ENCODE results near the gene FXYD2. TPM values are rescaled to one million over a fixed set of nuclear protein-coding genes. Genes with fewer than 3 reads are reported as not detected.

FXYD2 gene
- total and polyA plus RNA-seq, 2 of the 4 experiments (the other 2 are of a cell fraction) = 0.09 TPM; not detected in 1

DNA sequence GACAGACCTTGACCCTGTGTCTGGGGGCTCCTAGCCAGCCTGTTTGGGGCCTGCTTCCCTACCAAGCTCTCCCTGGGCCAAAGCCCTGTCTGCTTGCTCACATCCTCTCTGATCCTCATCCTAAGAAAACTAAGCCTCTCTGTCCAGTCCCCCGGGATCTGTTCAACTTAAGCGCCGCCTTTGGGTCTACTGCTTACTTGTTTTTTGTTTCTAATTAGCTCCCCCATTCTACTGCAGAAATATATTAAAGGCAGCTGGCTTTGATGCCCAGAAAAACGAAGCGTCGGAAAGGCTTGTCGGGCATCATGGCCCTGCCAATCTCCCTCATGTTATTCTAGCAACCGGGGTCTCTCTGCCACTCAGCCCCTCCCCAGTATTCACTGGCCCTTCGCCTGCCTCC, 31.0 kb downstream of the FXYD2 start:
- no peak for TF ChIP-seq FOS (IDR thresholded peaks at IDR 0.05; ENCODE audit: low read depth, low read length)
- no peak for TF ChIP-seq CHD1 (IDR thresholded peaks at IDR 0.05; ENCODE audit: low read depth, low read length)
- TF ChIP-seq, protein P1, sequence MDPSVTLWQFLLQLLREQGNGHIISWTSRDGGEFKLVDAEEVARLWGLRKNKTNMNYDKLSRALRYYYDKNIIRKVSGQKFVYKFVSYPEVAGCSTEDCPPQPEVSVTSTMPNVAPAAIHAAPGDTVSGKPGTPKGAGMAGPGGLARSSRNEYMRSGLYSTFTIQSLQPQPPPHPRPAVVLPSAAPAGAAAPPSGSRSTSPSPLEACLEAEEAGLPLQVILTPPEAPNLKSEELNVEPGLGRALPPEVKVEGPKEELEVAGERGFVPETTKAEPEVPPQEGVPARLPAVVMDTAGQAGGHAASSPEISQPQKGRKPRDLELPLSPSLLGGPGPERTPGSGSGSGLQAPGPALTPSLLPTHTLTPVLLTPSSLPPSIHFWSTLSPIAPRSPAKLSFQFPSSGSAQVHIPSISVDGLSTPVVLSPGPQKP (IDR thresholded peaks at IDR 0.05; ENCODE audit: borderline replicate concordance, low read depth, low read length) = no peak
- no peak for TF ChIP-seq RCOR1 (IDR thresholded peaks at IDR 0.05; ENCODE audit: insufficient replicate concordance, low read length)
- TF ChIP-seq RFX5 (IDR thresholded peaks at IDR 0.05; ENCODE audit: low read depth, low read length) = no peak
- TF ChIP-seq MAZ (IDR thresholded peaks at IDR 0.05; ENCODE audit: borderline replicate concordance, low read depth, low read length) = no peak
- TF ChIP-seq POLR2A (IDR thresholded peaks at IDR 0.05; ENCODE audit: low read depth, low read length) = no peak
- no peak for TF ChIP-seq SMC3 (IDR thresholded peaks at IDR 0.05; ENCODE audit: low read depth, low read length)
- no peak for TF ChIP-seq MXI1 (IDR thresholded peaks at IDR 0.05; ENCODE audit: borderline replicate concordance, low read depth, low read length)
- no peak for TF ChIP-seq BHLHE40 (IDR thresholded peaks at IDR 0.05; ENCODE audit: low read depth, low read length)
- TF ChIP-seq MAFK (IDR thresholded peaks at IDR 0.05; ENCODE audit: low read depth, low read length) = no peak
- TF ChIP-seq NFE2L2 (IDR thresholded peaks at IDR 0.05; ENCODE audit: low read depth, low read length) = no peak
- TF ChIP-seq CEBPB (IDR thresholded peaks at IDR 0.05; ENCODE audit: low read depth, low read length) = no peak
- TF ChIP-seq, protein P2, sequence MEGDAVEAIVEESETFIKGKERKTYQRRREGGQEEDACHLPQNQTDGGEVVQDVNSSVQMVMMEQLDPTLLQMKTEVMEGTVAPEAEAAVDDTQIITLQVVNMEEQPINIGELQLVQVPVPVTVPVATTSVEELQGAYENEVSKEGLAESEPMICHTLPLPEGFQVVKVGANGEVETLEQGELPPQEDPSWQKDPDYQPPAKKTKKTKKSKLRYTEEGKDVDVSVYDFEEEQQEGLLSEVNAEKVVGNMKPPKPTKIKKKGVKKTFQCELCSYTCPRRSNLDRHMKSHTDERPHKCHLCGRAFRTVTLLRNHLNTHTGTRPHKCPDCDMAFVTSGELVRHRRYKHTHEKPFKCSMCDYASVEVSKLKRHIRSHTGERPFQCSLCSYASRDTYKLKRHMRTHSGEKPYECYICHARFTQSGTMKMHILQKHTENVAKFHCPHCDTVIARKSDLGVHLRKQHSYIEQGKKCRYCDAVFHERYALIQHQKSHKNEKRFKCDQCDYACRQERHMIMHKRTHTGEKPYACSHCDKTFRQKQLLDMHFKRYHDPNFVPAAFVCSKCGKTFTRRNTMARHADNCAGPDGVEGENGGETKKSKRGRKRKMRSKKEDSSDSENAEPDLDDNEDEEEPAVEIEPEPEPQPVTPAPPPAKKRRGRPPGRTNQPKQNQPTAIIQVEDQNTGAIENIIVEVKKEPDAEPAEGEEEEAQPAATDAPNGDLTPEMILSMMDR (conservative IDR thresholded peaks at IDR 0.05; ENCODE audit: low read depth, low read length) = no peak
- TF ChIP-seq RAD21 (IDR thresholded peaks at IDR 0.05; ENCODE audit: low read length) = no peak
- TF ChIP-seq, protein P3, sequence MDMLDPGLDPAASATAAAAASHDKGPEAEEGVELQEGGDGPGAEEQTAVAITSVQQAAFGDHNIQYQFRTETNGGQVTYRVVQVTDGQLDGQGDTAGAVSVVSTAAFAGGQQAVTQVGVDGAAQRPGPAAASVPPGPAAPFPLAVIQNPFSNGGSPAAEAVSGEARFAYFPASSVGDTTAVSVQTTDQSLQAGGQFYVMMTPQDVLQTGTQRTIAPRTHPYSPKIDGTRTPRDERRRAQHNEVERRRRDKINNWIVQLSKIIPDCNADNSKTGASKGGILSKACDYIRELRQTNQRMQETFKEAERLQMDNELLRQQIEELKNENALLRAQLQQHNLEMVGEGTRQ (IDR thresholded peaks at IDR 0.05; ENCODE audit: low read depth, low read length) = no peak
- no TSS peak for BruUV-seq (replicated peaks)

More for the DNA sequence above, 31.0 kb downstream of the FXYD2 start:
- Histone ChIP-seq H3K27me3 (ENCODE audit: control insufficient read depth, insufficient read depth, low read length) (peaks cover 42% of the 10 kb centered on the region), H3K36me3 (ENCODE audit: control insufficient read depth, insufficient read depth, low read length) (no peaks in the 10 kb centered on the region), H3K79me1 (ENCODE audit: low read depth in 1 of 2, low read length in 2 of 2) (no peaks in the 10 kb centered on the region), H3K4me2 (ENCODE audit: low read depth, low read length) (no peak overlapping the region), H2AK9ac (replicated peaks; ENCODE audit: low read depth, low read length, poor library complexity) (no peak overlapping the region), H3K14ac (replicated peaks; ENCODE audit: low read depth, low read length) (no peak overlapping the region), H3K4me3 (ENCODE audit: insufficient read depth, low read depth, low read length) (no peak overlapping the region), H3K4ac (ENCODE audit: low read depth, low read length) (no peak overlapping the region), H2BK20ac (ENCODE audit: low read depth, low read length) (no peak overlapping the region), H2AK5ac (ENCODE audit: low read depth, low read length) (no peak overlapping the region), H4K91ac (ENCODE audit: insufficient read depth, low read depth, low read length) (no peak overlapping the region), H3K56ac (ENCODE audit: extremely low read depth, insufficient read depth, low read length) (no peak overlapping the region), H3K18ac (ENCODE audit: low read depth, low read length) (no peak overlapping the region), H2AFZ (replicated peaks; ENCODE audit: low read length, poor library complexity) (no peak overlapping the region), H2BK120ac (ENCODE audit: low read depth, low read length) (no peak overlapping the region), H3K23ac (ENCODE audit: low read depth, low read length) (no peak overlapping the region), H3K9ac (ENCODE audit: low read depth, low read length) (no peak overlapping the region), H4K20me1 (ENCODE audit: insufficient read depth, low read length) (no peaks in the 10 kb centered on the region), H3K9me1 (ENCODE audit: insufficient read depth, low read length) (no peaks in the 10 kb centered on the region), H2BK15ac (ENCODE audit: low read depth, low read length) (no peak overlapping the region), H3K4me1 (ENCODE audit: control insufficient read depth, insufficient read depth, low read length) (no peaks in the 10 kb centered on the region), H2BK5ac (ENCODE audit: low read depth, low read length, poor library complexity, severe bottlenecking) (no peak overlapping the region), H4K5ac (ENCODE audit: low read depth, low read length) (no peak overlapping the region), H4K8ac (ENCODE audit: low read depth in 2 of 2, low read length in 2 of 2) (no peak overlapping the region), H3K27ac (ENCODE audit: insufficient read depth, low read length) (no peak overlapping the region), H3K9me3 (ENCODE audit: control insufficient read depth, insufficient read depth, low read length) (no peaks in the 10 kb centered on the region)
- dilution Hi-C loops (cut with HindIII; ENCODE audit: low sequenced_read_pairs, unreplicated experiment) = no loop called here
- in situ Hi-C loops (cut with MboI; ENCODE audit: low sequenced_read_pairs) = no loop called here
- POLR2A ChIA-PET (ENCODE audit: unreplicated experiment) = no interaction called here
- CTCF ChIA-PET = no interaction called here
- intact Hi-C loops (cut with micrococcal nuclease) = no loop called here
- DNase-seq (no peak), ATAC-seq (ENCODE audit: low read depth) (no peak)
- WGBS, 2 experiments (ENCODE audit: extremely low coverage in 2 of 2, insufficient read length in 1 of 2) = 73% methylated on average over 6 of the region's 9 CpGs; no CpG with 5 or more reads in 1 of the 2 experiments

Data from IMR-90 (cell line).